HG03442 (cell line): ENCODE measurements around the gene PPP2R3B.

Experiments used
- ATAC-seq: cut with Tn5 transposase; IDR thresholded peaks from one replicate; pipeline ENCODE4 v1.9.1; 2021; ENCODE audit warnings: mild to moderate bottlenecking, moderate library complexity; ENCODE audit not compliant: unreplicated experiment

The PPP2R3B gene

GRCh38 chrX:372856-373640 lies 13.7 kb downstream of the PPP2R3B start:
- no peak for ATAC-seq

- ATAC-seq = no peak
These were observed 14.8 kb downstream of the PPP2R3B start for GRCh38 chrX:371907-372306.

- ATAC-seq = no peak
These were observed 15.6 kb downstream of the PPP2R3B start for GRCh38 chrX:370963-371745.

GRCh38 chrX:370244-370962 lies 16.3 kb downstream of the PPP2R3B start:
- no peak for ATAC-seq

- no peak for ATAC-seq
These were observed 17.1 kb downstream of the PPP2R3B start for GRCh38 chrX:369563-370101.

- ATAC-seq = no peak
These were observed 17.7 kb downstream of the PPP2R3B start for GRCh38 chrX:368811-369562.

- ATAC-seq = no peak
These were observed 18.8 kb downstream of the PPP2R3B start for GRCh38 chrX:367866-368265.

GRCh38 chrX:367349-367748 lies 19.4 kb downstream of the PPP2R3B start:
- no peak for ATAC-seq

- ATAC-seq = no peak
These were observed 22.9 kb downstream of the PPP2R3B start for GRCh38 chrX:363621-364375.

- ATAC-seq = no peak
These were observed 23.6 kb downstream of the PPP2R3B start for GRCh38 chrX:362937-363620.

GRCh38 chrX:362351-362750 lies 24.4 kb downstream of the PPP2R3B start:
- no peak for ATAC-seq

- ATAC-seq = no peak
These were observed 25.2 kb downstream of the PPP2R3B start for GRCh38 chrX:361231-362145.

GRCh38 chrX:360496-361150 lies 26.1 kb downstream of the PPP2R3B start:
- no peak for ATAC-seq

GRCh38 chrX:358651-359143 lies 28.0 kb downstream of the PPP2R3B start:
- no peak for ATAC-seq

GRCh38 chrX:357693-358471 lies 28.8 kb downstream of the PPP2R3B start:
- no peak for ATAC-seq

GRCh38 chrX:357035-357692 lies 29.5 kb downstream of the PPP2R3B start:
- no peak for ATAC-seq
